ENCODE results near the gene HKDC1. TPM values are rescaled to one million over a fixed set of nuclear protein-coding genes. Genes with fewer than 3 reads are reported as not detected.

The HKDC1 gene
- total and polyA plus RNA-seq, 5 donors from 2014 or later = 2.2 to 11.1 (median 4.4) TPM

GRCh38 chr10:69217119-69217754 is 2.9 kb upstream of the HKDC1 start:
- H3K9me3 Mint-ChIP-seq = peaks cover 0 to 8% (median 1%) of the 10 kb centered on the region in 7 donors
- Histone ChIP-seq H3K4me3 (ENCODE audit: low read depth, low read length) (no peak overlapping the region), H3K27me3 (ENCODE audit: control insufficient read depth, insufficient read depth, low read length) (peaks cover 2% of the 10 kb centered on the region), H3K4me1 (ENCODE audit: control insufficient read depth, insufficient read depth, low read length, poor library complexity, severe bottlenecking) (peaks cover 7% of the 10 kb centered on the region), H3K9me3 (ENCODE audit: control insufficient read depth in 2 of 2, low read length in 2 of 2) (no peaks in the 10 kb centered on the region), H3K27ac (ENCODE audit: insufficient read depth, low read length, poor library complexity, severe bottlenecking) (no peak overlapping the region), H3K36me3 (ENCODE audit: control insufficient read depth, insufficient read depth, low read length) (no peaks in the 10 kb centered on the region)
- H3K27me3 Mint-ChIP-seq = no peaks in the 10 kb centered on the region
- H3K4me3 Mint-ChIP-seq = no peak overlapping the region
- H3K36me3 Mint-ChIP-seq = no peaks in the 10 kb centered on the region
- ATAC-seq (ENCODE audit: low read depth in 2 of 2) (no peak), DNase-seq (no peak)
- H3K27ac Mint-ChIP-seq = no peak overlapping the region
- peaks cover 8 to 29% (median 18%) of the 10 kb centered on the region in 4 donors for H3K4me1 Mint-ChIP-seq

DNA sequence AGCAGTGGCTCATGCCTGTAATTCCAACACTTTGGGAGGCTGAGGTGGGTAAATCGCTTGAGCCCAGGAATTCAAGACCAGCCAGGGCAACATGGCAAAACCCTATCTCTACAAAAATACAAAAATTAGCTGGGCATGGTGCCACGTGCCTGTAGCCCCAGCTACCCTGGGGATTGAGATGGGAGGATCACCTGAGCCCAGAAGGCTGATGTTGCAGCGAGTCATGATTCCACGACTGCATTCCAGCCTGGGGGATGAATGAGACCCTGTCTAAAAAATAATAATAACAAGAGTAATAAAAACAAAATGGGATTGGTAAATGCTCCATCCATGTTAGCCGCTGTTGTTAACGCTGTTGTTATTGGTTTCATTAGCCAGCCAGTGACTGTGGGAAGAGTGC is 1.3 kb upstream of the HKDC1 start:
- H3K4me1 Mint-ChIP-seq = peaks cover 16 to 39% (median 27%) of the 10 kb centered on the region in 4 donors
- no peaks in the 10 kb centered on the region for H3K36me3 ChIP-seq (ENCODE audit: control insufficient read depth, insufficient read depth, low read length)
- H3K36me3 Mint-ChIP-seq = no peaks in the 10 kb centered on the region
- peak overlapping the region in 1 of 3 donors; percentile 53 for H3K27ac Mint-ChIP-seq
- peaks cover 2% of the 10 kb centered on the region for H3K27me3 ChIP-seq (ENCODE audit: control insufficient read depth, insufficient read depth, low read length)
- H3K27ac ChIP-seq (ENCODE audit: insufficient read depth, low read length, poor library complexity, severe bottlenecking) = no peak overlapping the region
- ATAC-seq (ENCODE audit: low read depth in 2 of 2) = no peak
- no peak overlapping the region for H3K4me3 Mint-ChIP-seq
- H3K9me3 Mint-ChIP-seq = peaks cover 0 to 8% (median 1%) of the 10 kb centered on the region in 7 donors
- H3K4me3 ChIP-seq (ENCODE audit: low read depth, low read length) = no peak overlapping the region
- no peaks in the 10 kb centered on the region for H3K27me3 Mint-ChIP-seq
- DNase-seq = no peak
- H3K4me1 ChIP-seq (ENCODE audit: control insufficient read depth, insufficient read depth, low read length, poor library complexity, severe bottlenecking) = peaks cover 17% of the 10 kb centered on the region
- no peaks in the 10 kb centered on the region for H3K9me3 ChIP-seq (ENCODE audit: control insufficient read depth in 2 of 2, low read length in 2 of 2)

DNA sequence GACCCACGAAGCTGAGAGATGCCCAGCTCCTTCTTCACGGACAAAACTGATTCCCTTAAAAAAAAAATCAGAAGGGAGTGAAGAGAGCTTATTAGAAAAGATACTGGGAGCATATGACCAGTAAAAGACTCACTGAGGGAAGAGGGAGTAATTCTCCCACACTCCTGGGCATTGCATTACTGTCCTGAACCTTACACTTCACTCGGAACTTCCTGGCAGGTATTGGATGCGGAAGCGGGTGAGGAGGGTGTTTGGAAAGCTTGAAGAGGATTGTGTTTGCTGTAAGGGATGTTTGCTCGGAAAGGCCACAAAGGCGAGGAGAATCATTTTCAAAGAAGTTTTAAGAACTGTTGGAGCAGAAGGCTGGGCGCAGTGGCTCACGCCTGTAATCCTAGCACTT is 375 bp downstream of the HKDC1 start:
- Mint-ChIP-seq H3K4me3 (peak overlapping the region in 1 of 4 donors; percentile 37), H3K27me3 (no peaks in the 10 kb centered on the region), H3K36me3 (no peaks in the 10 kb centered on the region), H3K9me3 (peaks cover 0 to 5% (median 0%) of the 10 kb centered on the region in 7 donors), H3K4me1 (peaks cover 16 to 45% (median 28%) of the 10 kb centered on the region in 4 donors), H3K27ac (peak overlapping the region in 1 of 3 donors; percentile 84)
- Histone ChIP-seq H3K36me3 (ENCODE audit: control insufficient read depth, insufficient read depth, low read length) (no peaks in the 10 kb centered on the region), H3K27me3 (ENCODE audit: control insufficient read depth, insufficient read depth, low read length) (peaks cover 2% of the 10 kb centered on the region), H3K27ac (ENCODE audit: insufficient read depth, low read length, poor library complexity, severe bottlenecking) (no peak overlapping the region), H3K4me1 (ENCODE audit: control insufficient read depth, insufficient read depth, low read length, poor library complexity, severe bottlenecking) (peaks cover 28% of the 10 kb centered on the region), H3K4me3 (ENCODE audit: low read depth, low read length) (no peak overlapping the region), H3K9me3 (ENCODE audit: control insufficient read depth in 2 of 2, low read length in 2 of 2) (no peaks in the 10 kb centered on the region)
- ATAC-seq (ENCODE audit: low read depth in 2 of 2) (no peak), DNase-seq (no peak)

DNA sequence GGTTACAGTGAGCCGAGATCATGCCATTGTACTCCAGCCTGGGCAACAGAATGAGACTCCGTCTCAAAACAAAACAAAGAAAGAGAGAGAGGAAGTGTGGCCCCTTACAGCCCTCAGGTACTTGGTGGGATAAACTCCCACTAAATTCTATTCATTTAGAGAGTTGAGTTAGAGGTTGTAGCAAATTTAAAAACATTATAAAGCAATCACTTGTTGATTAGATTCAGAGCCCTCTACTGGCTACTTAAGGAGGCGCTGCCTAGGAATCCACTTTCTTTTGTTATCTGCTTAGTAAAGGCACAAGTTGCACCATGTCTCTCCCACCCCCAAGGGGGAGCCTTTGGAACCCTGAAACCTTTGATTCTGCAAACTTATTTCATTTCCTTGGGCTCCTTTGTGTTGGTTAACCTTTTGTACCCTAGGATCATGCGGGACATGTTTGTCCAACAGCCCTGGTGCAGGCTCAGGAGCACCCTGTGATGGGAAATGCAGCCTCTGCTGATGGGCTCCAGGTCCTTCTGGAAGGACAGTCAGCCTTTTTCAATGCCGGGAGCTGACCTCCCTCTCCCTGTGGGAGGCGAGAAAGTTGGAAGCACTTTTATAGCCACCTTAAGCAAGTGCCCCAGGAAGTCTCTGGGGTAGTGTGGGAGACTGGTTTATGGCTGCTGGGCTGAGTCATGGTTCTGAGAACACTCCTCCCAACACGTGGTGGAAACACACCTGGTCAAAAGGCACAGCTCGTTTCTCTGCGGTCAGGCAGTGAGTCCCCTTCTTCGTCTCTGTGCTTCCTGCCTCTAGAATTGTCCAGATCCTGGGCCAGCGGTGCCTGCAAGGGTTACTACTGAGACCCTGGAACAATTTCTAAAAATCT is 2.3 kb downstream of the HKDC1 start:
- peaks cover 0 to 4% (median 0%) of the 10 kb centered on the region in 7 donors for H3K9me3 Mint-ChIP-seq
- no peaks in the 10 kb centered on the region for H3K27me3 Mint-ChIP-seq
- Histone ChIP-seq H3K9me3 (ENCODE audit: control insufficient read depth in 2 of 2, low read length in 2 of 2) (no peaks in the 10 kb centered on the region), H3K36me3 (ENCODE audit: control insufficient read depth, insufficient read depth, low read length) (no peaks in the 10 kb centered on the region), H3K27me3 (ENCODE audit: control insufficient read depth, insufficient read depth, low read length) (no peaks in the 10 kb centered on the region), H3K4me3 (ENCODE audit: low read depth, low read length) (peak overlapping the region; percentile 67), H3K4me1 (ENCODE audit: control insufficient read depth, insufficient read depth, low read length, poor library complexity, severe bottlenecking) (peaks cover 32% of the 10 kb centered on the region), H3K27ac (ENCODE audit: insufficient read depth, low read length, poor library complexity, severe bottlenecking) (peak overlapping the region; percentile 70)
- DNase-seq (peak; percentile 24 to 92 (median 60)), ATAC-seq (ENCODE audit: low read depth in 2 of 2) (peak; percentile 91 to 92)
- H3K4me3 Mint-ChIP-seq = peak overlapping the region; percentile 11 to 76 (median 54)
- H3K27ac Mint-ChIP-seq = peak overlapping the region; percentile 69 to 76 (median 76)
- peaks cover 11 to 40% (median 25%) of the 10 kb centered on the region in 4 donors for H3K4me1 Mint-ChIP-seq
- H3K36me3 Mint-ChIP-seq = no peaks in the 10 kb centered on the region

- peaks cover 35% of the 10 kb centered on the region for H3K4me1 ChIP-seq (ENCODE audit: control insufficient read depth, insufficient read depth, low read length, poor library complexity, severe bottlenecking)
- peaks cover 0 to 4% (median 0%) of the 10 kb centered on the region in 7 donors for H3K9me3 Mint-ChIP-seq
- H3K4me3 ChIP-seq (ENCODE audit: low read depth, low read length) = peak overlapping the region; percentile 67
- H3K27ac Mint-ChIP-seq = peak overlapping the region; percentile 36 to 76 (median 76)
- peak overlapping the region in 3 of 4 donors; percentile 11 to 76 (median 37) for H3K4me3 Mint-ChIP-seq
- no peaks in the 10 kb centered on the region for H3K9me3 ChIP-seq (ENCODE audit: control insufficient read depth in 2 of 2, low read length in 2 of 2)
- H3K27me3 Mint-ChIP-seq = no peaks in the 10 kb centered on the region
- H3K27ac ChIP-seq (ENCODE audit: insufficient read depth, low read length, poor library complexity, severe bottlenecking) = peak overlapping the region; percentile 70
- H3K27me3 ChIP-seq (ENCODE audit: control insufficient read depth, insufficient read depth, low read length) = no peaks in the 10 kb centered on the region
- DNase-seq (no peak), ATAC-seq (ENCODE audit: low read depth in 2 of 2) (no peak)
- peaks cover 11 to 46% (median 27%) of the 10 kb centered on the region in 4 donors for H3K4me1 Mint-ChIP-seq
- no peaks in the 10 kb centered on the region for H3K36me3 ChIP-seq (ENCODE audit: control insufficient read depth, insufficient read depth, low read length)
- no peaks in the 10 kb centered on the region for H3K36me3 Mint-ChIP-seq
Measured at GRCh38 chr10:69223028-69223342, 2.9 kb downstream of the HKDC1 start.

- no peaks in the 10 kb centered on the region for H3K27me3 ChIP-seq (ENCODE audit: control insufficient read depth, insufficient read depth, low read length)
- no peak for ATAC-seq (ENCODE audit: low read depth in 2 of 2)
- no peaks in the 10 kb centered on the region for H3K36me3 ChIP-seq (ENCODE audit: control insufficient read depth, insufficient read depth, low read length)
- peak overlapping the region; percentile 15 for H3K4me3 ChIP-seq (ENCODE audit: low read depth, low read length)
- peaks cover 0 to 4% (median 0%) of the 10 kb centered on the region in 7 donors for H3K9me3 Mint-ChIP-seq
- peak overlapping the region; percentile 14 to 74 (median 69) for H3K27ac Mint-ChIP-seq
- peaks cover 55% of the 10 kb centered on the region for H3K4me1 ChIP-seq (ENCODE audit: control insufficient read depth, insufficient read depth, low read length, poor library complexity, severe bottlenecking)
- peak overlapping the region in 2 of 4 donors; percentile 22 to 56 for H3K4me3 Mint-ChIP-seq
- no peaks in the 10 kb centered on the region for H3K36me3 Mint-ChIP-seq
- H3K4me1 Mint-ChIP-seq = peaks cover 11 to 67% (median 42%) of the 10 kb centered on the region in 4 donors
- DNase-seq = peak in 1 of 3 donors; percentile 67
- H3K27me3 Mint-ChIP-seq = no peaks in the 10 kb centered on the region
- no peak overlapping the region for H3K27ac ChIP-seq (ENCODE audit: insufficient read depth, low read length, poor library complexity, severe bottlenecking)
- no peaks in the 10 kb centered on the region for H3K9me3 ChIP-seq (ENCODE audit: control insufficient read depth in 2 of 2, low read length in 2 of 2)
Measured at GRCh38 chr10:69224862-69225657, 4.9 kb downstream of the HKDC1 start.

DNA sequence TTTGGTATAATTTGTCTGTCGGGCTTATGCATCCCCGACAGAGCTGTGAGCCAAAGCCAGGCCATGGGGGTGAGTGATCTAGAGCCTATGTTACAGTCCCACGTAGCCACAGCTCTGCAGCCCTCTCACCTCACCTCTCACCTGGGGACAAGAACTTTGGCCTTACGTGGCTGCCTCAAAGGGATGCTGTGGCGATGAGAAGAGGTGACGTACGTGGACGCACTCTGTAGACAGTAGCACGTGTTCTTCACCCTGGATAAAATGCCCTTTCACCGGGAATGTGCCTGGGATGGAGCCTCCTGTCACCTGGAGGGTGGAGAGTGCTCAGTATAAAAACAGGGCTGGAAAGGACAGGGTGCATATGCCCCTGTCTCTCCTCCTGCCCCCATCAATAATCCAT is 5.5 kb downstream of the HKDC1 start:
- Histone ChIP-seq H3K27ac (ENCODE audit: insufficient read depth, low read length, poor library complexity, severe bottlenecking) (no peak overlapping the region), H3K36me3 (ENCODE audit: control insufficient read depth, insufficient read depth, low read length) (no peaks in the 10 kb centered on the region), H3K9me3 (ENCODE audit: control insufficient read depth in 2 of 2, low read length in 2 of 2) (no peaks in the 10 kb centered on the region), H3K4me1 (ENCODE audit: control insufficient read depth, insufficient read depth, low read length, poor library complexity, severe bottlenecking) (peaks cover 55% of the 10 kb centered on the region), H3K4me3 (ENCODE audit: low read depth, low read length) (no peak overlapping the region), H3K27me3 (ENCODE audit: control insufficient read depth, insufficient read depth, low read length) (no peaks in the 10 kb centered on the region)
- H3K4me3 Mint-ChIP-seq = peak overlapping the region in 1 of 4 donors; percentile 22
- peaks cover 11 to 65% (median 43%) of the 10 kb centered on the region in 4 donors for H3K4me1 Mint-ChIP-seq
- no peak for DNase-seq
- no peaks in the 10 kb centered on the region for H3K36me3 Mint-ChIP-seq
- H3K27ac Mint-ChIP-seq = peak overlapping the region; percentile 14 to 74 (median 69)
- H3K27me3 Mint-ChIP-seq = no peaks in the 10 kb centered on the region
- no peaks in the 10 kb centered on the region for H3K9me3 Mint-ChIP-seq
- no peak for ATAC-seq (ENCODE audit: low read depth in 2 of 2)

Data from CD4-positive, CD25-positive, alpha-beta regulatory T cell (primary cell).